ENCODE results near the gene HELZ. TPM values are rescaled to one million over a fixed set of nuclear protein-coding genes. Genes with fewer than 3 reads are reported as not detected.
"Not testable (repeated sequence)": the region's sequence is repeated elsewhere in the genome, so short reads cannot be mapped to it uniquely, and the experiment has no call there.

HELZ gene
- total RNA-seq, 2 donors from 2014 or later, result 38.7 to 99.4 TPM

- Histone ChIP-seq H3K4me1 (replicated peaks) (no peaks in the 10 kb centered on the region), H3K4me3 (no peak overlapping the region), H3K27ac (no peak overlapping the region), H3K9me3 (no peaks in the 10 kb centered on the region), H3K36me3 (no peaks in the 10 kb centered on the region), H3K27me3 (replicated peaks; ENCODE audit: insufficient read depth) (no peaks in the 10 kb centered on the region)
- 63% methylated on average over 11 of the region's 11 CpGs for WGBS
- no peak for TF ChIP-seq POLR2A (IDR thresholded peaks at IDR 0.05)
- no peak for TF ChIP-seq POLR2AphosphoS5 (IDR thresholded peaks at IDR 0.05)
- TF ChIP-seq, protein P1, sequence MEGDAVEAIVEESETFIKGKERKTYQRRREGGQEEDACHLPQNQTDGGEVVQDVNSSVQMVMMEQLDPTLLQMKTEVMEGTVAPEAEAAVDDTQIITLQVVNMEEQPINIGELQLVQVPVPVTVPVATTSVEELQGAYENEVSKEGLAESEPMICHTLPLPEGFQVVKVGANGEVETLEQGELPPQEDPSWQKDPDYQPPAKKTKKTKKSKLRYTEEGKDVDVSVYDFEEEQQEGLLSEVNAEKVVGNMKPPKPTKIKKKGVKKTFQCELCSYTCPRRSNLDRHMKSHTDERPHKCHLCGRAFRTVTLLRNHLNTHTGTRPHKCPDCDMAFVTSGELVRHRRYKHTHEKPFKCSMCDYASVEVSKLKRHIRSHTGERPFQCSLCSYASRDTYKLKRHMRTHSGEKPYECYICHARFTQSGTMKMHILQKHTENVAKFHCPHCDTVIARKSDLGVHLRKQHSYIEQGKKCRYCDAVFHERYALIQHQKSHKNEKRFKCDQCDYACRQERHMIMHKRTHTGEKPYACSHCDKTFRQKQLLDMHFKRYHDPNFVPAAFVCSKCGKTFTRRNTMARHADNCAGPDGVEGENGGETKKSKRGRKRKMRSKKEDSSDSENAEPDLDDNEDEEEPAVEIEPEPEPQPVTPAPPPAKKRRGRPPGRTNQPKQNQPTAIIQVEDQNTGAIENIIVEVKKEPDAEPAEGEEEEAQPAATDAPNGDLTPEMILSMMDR (IDR thresholded peaks at IDR 0.05), result no peak
- DNase-seq (ENCODE audit: low spot score), result no peak
- intact Hi-C loops (cut with DNase I), result no loop called here
These were observed 202.8 kb downstream of the HELZ start for GRCh38 chr17:67041941-67042899.

DNA sequence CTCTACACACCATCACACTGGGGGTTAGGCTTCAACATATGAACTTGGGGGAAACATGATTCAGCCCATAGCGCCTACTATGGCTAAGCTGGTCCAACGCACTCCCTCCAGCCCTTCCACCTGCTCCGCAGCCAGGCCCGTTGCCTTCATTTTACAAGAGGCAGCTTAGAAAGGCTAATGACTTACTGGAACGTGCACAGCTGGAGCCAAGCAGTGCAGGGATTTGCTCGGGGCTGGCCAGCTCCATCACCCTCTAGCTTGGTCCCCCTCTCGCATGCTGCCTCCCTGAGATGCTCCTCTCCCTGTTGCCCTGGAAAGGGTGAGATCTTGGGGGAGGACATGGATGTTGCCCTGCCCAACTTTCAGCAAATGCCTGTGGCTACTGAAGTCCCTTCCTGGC is 203.5 kb downstream of the HELZ start:
- WGBS, result 81% methylated on average over 7 of the region's 7 CpGs
- no peaks in the 10 kb centered on the region for H3K9me3 ChIP-seq
- no peaks in the 10 kb centered on the region for H3K27me3 ChIP-seq (replicated peaks; ENCODE audit: insufficient read depth)
- intact Hi-C loops (cut with DNase I), result no loop called here
- H3K27ac ChIP-seq, result no peak overlapping the region
- H3K36me3 ChIP-seq, result no peaks in the 10 kb centered on the region
- no peak overlapping the region for H3K4me3 ChIP-seq
- no peak for DNase-seq (ENCODE audit: low spot score)
- no peaks in the 10 kb centered on the region for H3K4me1 ChIP-seq (replicated peaks)
- TF ChIP-seq POLR2A (IDR thresholded peaks at IDR 0.05) (no peak), POLR2AphosphoS5 (IDR thresholded peaks at IDR 0.05) (no peak)
- TF ChIP-seq, protein P1 (IDR thresholded peaks at IDR 0.05), result no peak

GRCh38 chr17:67041119-67041518 is 203.9 kb downstream of the HELZ start:
- DNase-seq (ENCODE audit: low spot score); H3K4me1 ChIP-seq (replicated peaks); intact Hi-C loops (cut with DNase I); H3K4me3 ChIP-seq; H3K9me3 ChIP-seq; H3K27me3 ChIP-seq (replicated peaks; ENCODE audit: insufficient read depth); H3K27ac ChIP-seq; H3K36me3 ChIP-seq: not testable (repeated sequence)
- WGBS, result 82% methylated on average over 5 of the region's 5 CpGs

DNA sequence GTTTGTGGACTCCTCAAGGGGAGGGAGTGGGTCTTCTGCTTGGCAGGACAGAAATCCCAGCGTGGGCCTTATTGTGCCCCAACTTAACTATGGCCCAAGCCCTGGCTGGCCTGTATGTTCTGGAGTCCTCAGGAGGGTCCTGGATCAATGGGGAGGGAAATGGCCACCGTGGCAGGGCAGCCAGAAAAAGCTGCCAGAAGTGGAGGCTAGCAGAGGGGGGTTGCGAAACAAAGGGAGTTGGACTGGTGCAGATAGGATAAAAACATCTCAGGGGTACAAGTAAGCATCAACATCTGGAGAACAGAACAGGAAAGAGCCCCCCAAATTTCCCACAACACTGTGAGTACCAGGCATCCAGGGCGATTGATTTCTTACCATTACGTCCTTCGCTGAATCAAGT is 204.3 kb downstream of the HELZ start:
- 93% methylated on average over 6 of the region's 6 CpGs for WGBS
- Histone ChIP-seq H3K36me3 (no peaks in the 10 kb centered on the region), H3K4me1 (replicated peaks) (no peaks in the 10 kb centered on the region), H3K4me3 (no peak overlapping the region), H3K9me3 (no peaks in the 10 kb centered on the region), H3K27ac (no peak overlapping the region), H3K27me3 (replicated peaks; ENCODE audit: insufficient read depth) (no peaks in the 10 kb centered on the region)
- TF ChIP-seq POLR2A (IDR thresholded peaks at IDR 0.05) (no peak), POLR2AphosphoS5 (IDR thresholded peaks at IDR 0.05) (no peak)
- TF ChIP-seq, protein P1 (IDR thresholded peaks at IDR 0.05), result no peak
- DNase-seq (ENCODE audit: low spot score), result no peak
- intact Hi-C loops (cut with DNase I), result no loop called here

DNA sequence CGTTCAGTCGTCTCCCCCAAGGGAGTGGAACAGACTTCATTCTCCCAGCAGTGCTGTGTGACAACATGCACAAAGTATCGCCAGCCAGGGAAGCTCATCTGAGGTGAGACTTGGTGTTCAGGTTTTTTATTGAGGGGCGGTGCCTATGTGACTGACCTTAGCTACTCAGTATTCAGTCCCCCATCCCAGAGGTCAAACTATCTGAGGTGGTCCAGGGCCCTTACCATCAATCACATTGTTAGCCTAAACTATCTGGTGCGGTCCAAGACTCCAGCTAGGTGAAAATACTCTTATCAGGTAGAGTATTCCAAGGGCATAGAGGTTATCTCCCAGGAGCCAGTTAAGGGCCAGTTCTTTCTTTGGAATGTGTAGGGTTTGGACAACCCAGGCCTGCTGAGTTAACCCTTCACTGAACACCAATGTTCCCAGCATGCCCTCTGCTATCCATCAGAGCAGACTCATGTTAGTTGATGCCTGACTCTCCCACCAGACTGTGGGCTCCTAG is 206.1 kb downstream of the HELZ start:
- DNase-seq (ENCODE audit: low spot score), result no peak
- intact Hi-C loops (cut with DNase I), result no loop called here
- Histone ChIP-seq H3K36me3 (no peaks in the 10 kb centered on the region), H3K4me3 (no peak overlapping the region), H3K4me1 (replicated peaks) (no peaks in the 10 kb centered on the region), H3K9me3 (no peaks in the 10 kb centered on the region), H3K27ac (no peak overlapping the region), H3K27me3 (replicated peaks; ENCODE audit: insufficient read depth) (no peaks in the 10 kb centered on the region)
- 35% methylated on average over 5 of the region's 5 CpGs for WGBS
- TF ChIP-seq POLR2AphosphoS5 (IDR thresholded peaks at IDR 0.05) (no peak), POLR2A (IDR thresholded peaks at IDR 0.05) (no peak)
- TF ChIP-seq, protein P1 (IDR thresholded peaks at IDR 0.05), result no peak

All from prostate gland (tissue), 2 donors.